Neutrophil (primary cell): ENCODE measurements around the gene NOS3.

ENCODE experiments used
- H3K27ac ChIP-seq: fragments of 200-600 bp; sonication (generic); 2 replicates; pipeline ENCODE4 v1.5.1; 2016; ENCODE audit warnings: mild to moderate bottlenecking, moderate library complexity
- H3K27me3 ChIP-seq: fragments of 200-600 bp; sonication (generic); 2 replicates; pipeline ENCODE4 v1.6.0; 2016; ENCODE audit warnings: mild to moderate bottlenecking
- H3K36me3 ChIP-seq: fragments of 200-600 bp; sonication (generic); 2 replicates; pipeline ENCODE4 v1.5.1; 2017
- H3K4me1 ChIP-seq, 2 experiments: fragments of 200-600 bp in 1 of 2; sonication (generic) in 1 of 2; 1 replicate in 1 of 2; 2 replicates in 1 of 2; pipeline versions ENCODE4 v1.5.1 to v1.6.1; 2013 to 2016; ENCODE audit warnings: low read depth in 1 of 2, low read length in 1 of 2, mild to moderate bottlenecking in 1 of 2, moderate library complexity in 1 of 2; ENCODE audit not compliant: control insufficient read depth in 1 of 2, insufficient read depth in 1 of 2
- H3K4me3 ChIP-seq, 2 experiments: fragments of 200-600 bp in 1 of 2; sonication (generic) in 1 of 2; 1 replicate in 1 of 2; 2 replicates in 1 of 2; pipeline ENCODE4 v1.5.1; 2013 to 2016; ENCODE audit warnings: low read depth in 1 of 2, low read length in 1 of 2, mild to moderate bottlenecking in 1 of 2, moderate library complexity in 1 of 2
- H3K9me3 ChIP-seq: fragments of 200-600 bp; sonication (generic); 2 replicates; pipeline ENCODE4 v1.5.1; 2016
- CTCF ChIP-seq: fragments of 200-600 bp; sonication (generic); IDR thresholded peaks from 2 replicates; pipeline ENCODE4 v1.5.1; 2016; ENCODE audit warnings: antibody characterized with exemption

NOS3 gene

DNA sequence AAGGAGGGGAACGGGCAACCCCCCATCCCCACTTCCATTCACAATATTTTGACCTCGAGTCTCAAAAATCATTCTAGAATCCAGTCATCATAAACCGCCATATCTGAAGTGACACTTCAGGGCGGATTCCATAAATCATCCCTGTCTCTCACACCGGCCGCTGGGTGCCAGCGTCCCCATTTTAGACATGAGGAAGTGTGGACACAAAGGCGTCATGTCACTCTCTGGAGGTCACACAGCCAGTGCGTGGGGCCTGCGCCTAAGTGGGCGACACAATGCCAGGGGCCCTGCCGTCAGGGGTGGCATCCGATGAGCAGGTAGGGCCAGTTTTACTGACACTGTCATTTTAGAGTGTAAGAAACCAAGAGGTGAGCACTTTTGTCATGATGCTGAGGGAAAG lies 32.2 kb upstream of the NOS3 start:
- TF ChIP-seq CTCF, result no peak
- Histone ChIP-seq H3K27ac (no peak overlapping the region), H3K36me3 (no peaks in the 10 kb centered on the region), H3K27me3 (peaks cover 95% of the 10 kb centered on the region), H3K9me3 (no peaks in the 10 kb centered on the region), H3K4me3 (no peak overlapping the region), H3K4me1 (no peaks in the 10 kb centered on the region)

GRCh38 chr7:150959081-150959480 lies 31.7 kb upstream of the NOS3 start:
- TF ChIP-seq CTCF, result no peak
- Histone ChIP-seq H3K9me3 (no peaks in the 10 kb centered on the region), H3K36me3 (no peaks in the 10 kb centered on the region), H3K27ac (no peak overlapping the region), H3K4me1 (no peaks in the 10 kb centered on the region), H3K4me3 (no peak overlapping the region), H3K27me3 (peaks cover 100% of the 10 kb centered on the region)

GRCh38 chr7:150959739-150960734 lies 30.8 kb upstream of the NOS3 start:
- Histone ChIP-seq H3K36me3 (no peaks in the 10 kb centered on the region), H3K4me3 (no peak overlapping the region), H3K9me3 (no peaks in the 10 kb centered on the region), H3K27me3 (peaks cover 100% of the 10 kb centered on the region), H3K4me1 (no peaks in the 10 kb centered on the region), H3K27ac (no peak overlapping the region)
- no peak for TF ChIP-seq CTCF

- no peak overlapping the region for H3K4me3 ChIP-seq
Measured at GRCh38 chr7:150961510-150962289, 29.1 kb upstream of the NOS3 start.

DNA sequence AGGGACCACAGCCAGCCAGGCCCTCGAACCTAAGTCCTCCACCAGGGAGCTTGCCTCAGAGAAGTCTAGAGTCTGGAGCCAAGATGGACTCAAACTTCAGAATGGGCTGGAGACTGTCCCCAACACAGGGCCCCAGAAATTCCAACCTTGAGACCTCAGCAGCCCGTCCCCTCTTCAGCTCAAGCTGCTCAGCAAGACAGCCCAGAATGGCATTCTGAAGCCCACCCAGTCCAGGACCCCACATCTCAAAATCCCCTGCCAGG lies 28.6 kb upstream of the NOS3 start:
- no peak for TF ChIP-seq CTCF
- Histone ChIP-seq H3K27me3 (peaks cover 100% of the 10 kb centered on the region), H3K4me3 (no peak overlapping the region)

More at GRCh38 chr7:150961510-150962289, 29.1 kb upstream of the NOS3 start:
- peaks cover 100% of the 10 kb centered on the region for H3K27me3 ChIP-seq
- no peaks in the 10 kb centered on the region for H3K36me3 ChIP-seq
- no peak overlapping the region for H3K27ac ChIP-seq
- no peaks in the 10 kb centered on the region for H3K4me1 ChIP-seq
- no peak for TF ChIP-seq CTCF
- H3K9me3 ChIP-seq, result no peaks in the 10 kb centered on the region

More for the DNA sequence above, 28.6 kb upstream of the NOS3 start:
- Histone ChIP-seq H3K9me3 (no peaks in the 10 kb centered on the region), H3K36me3 (no peaks in the 10 kb centered on the region), H3K27ac (no peak overlapping the region), H3K4me1 (no peaks in the 10 kb centered on the region)
